ENCODE results near the gene PLB1.

PLB1 gene

DNA sequence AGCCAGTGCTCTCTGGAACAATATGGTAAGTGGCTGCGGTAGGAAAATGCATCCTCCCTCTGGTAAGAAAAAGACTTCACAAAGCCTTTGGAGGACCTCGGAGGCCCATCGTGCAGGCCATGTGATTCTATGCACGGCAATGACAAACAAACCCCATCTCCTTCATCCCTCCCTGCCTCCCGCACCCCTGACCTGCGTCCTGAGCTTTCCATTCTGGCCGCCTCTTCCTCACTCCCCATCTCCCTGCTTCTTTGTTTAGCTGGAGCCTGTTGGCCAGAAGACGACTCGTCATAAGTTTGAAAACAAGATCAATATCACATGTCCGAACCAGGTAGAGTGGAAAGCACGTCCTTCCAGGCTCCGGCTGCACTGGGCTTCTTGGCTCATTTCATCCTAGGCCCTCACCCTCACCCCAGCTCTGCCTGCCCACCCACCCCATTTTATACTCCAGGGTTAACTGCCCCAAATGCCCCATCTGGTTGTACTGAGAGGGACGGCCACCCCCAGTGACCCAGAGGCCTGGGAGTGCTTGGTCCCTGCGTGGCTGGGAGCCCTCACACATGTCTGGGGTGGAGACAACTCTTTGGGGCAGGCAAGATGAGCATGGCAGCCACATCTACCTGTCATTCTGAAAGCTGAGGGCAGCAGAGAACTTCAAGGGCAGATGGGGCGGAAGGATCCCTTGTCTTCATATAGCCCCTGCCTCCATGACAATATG is 94.0 kb downstream of the PLB1 start:
- no peak for DNase-seq (ENCODE audit: low read depth, low spot score)

DNA sequence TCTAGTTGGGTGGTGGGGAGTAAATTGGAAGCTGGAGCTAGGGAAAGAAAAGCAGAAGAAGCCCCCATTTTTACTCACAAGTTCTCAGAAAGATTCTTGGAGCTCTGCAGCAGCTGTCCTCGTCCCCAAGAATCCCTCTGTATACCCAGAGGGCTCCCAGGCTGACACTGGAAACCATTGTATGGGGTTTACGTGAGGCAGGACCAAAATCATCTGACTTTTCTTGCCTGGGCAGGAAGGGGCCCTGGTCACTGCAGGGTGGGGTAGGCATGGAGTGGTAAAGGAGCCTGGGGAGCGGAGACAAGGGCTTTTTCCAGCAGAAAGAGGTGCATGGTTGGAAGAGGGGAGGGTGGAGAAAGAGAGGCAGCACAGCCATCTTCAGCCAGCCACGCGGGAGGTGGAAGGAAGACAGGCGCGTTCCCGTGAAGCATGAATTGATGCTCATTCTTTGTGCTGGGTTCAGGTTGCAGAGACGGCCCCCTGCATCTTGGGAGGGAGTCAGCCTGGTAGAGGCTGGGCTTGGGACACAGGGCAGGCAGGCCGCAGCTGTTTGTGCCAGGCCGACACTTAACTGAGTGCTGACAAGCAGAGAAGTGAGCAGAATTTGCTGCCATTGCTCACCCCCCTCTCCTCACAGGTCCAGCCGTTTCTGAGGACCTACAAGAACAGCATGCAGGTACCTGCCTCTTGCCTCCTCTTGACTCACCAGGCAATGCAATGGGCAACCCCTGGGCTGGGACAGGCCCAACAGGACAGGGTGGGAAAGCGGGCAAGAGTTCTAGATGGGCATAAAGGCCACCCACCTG is 94.8 kb downstream of the PLB1 start:
- no peak for DNase-seq (ENCODE audit: low read depth, low spot score)

DNA sequence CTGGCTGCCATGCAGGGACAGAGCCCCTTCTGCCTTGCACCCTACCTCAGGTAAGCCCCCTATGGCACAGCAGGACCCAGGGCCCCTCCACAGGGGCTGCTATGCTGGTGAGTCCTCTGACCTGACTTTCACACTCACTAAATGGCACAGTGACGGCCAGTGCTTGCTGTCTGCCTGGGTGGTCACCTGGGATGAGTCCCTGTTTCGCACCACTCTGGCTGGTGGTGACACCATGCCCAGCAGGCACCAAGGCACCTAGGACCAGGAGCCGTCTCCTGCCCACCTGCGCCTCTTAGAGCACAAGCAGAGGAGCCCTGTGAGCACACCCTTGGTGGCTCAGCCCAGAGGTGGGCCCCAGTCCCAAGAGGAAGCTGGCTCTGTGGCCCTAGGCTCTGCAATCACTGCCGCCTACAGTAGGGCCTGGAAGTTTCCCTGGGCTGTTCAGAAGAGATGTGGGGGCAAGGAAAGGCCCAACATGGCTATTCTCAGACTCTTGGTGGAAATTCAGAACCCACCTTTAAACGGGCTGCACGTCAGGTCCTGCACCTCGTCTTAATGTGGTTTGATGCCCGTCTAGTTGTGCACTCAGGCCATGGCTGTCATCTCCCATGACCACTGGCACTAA is 96.0 kb downstream of the PLB1 start:
- DNase-seq (ENCODE audit: low read depth, low spot score), result no peak

DNA sequence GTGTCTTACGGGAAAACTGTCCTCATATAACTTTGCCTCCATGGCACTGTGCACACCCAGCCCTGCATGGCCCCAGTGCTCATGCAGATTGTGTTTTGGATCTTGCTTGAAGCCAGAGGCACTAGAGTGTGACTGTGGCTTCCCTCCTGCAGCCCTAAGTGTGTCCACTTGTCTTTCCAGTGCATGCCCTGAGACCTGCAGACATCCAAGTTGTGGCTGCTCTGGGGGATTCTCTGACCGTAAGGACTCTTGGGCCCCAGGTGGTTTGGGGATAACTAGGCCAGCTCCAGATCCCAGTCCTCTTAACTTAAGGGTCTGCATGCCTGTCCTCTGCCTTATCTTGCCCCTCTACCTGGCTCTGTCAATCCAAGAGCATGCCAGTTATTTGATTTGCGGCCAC is 96.6 kb downstream of the PLB1 start:
- no peak for DNase-seq (ENCODE audit: low read depth, low spot score)

DNA sequence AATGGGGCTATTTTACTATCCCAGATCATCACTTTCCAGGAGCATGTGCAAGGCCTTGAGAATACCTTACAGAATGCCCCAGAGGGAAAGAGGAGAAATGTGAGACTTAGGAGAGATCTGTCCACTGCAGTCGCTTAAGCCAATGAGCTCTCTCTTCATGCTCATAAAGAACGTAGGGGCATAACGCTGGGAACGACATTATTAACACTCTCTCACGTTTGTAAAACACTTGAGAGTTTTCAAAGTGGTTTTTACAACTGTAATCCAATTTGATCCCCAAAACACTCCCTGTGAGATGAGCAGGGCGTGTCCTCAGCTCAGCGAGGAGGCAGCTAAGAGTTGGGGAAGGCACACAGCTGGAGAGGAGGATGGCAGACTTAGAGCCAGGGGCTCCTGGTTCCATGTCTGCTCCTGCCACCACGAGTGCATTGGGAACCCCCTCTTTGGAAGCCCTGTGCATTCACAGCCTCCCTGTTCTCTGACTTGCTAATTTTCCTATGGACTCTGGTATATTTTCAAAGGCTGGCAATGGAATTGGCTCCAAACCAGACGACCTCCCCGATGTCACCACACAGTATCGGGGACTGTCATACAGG is 97.4 kb downstream of the PLB1 start:
- DNase-seq (ENCODE audit: low read depth, low spot score), result no peak

DNA sequence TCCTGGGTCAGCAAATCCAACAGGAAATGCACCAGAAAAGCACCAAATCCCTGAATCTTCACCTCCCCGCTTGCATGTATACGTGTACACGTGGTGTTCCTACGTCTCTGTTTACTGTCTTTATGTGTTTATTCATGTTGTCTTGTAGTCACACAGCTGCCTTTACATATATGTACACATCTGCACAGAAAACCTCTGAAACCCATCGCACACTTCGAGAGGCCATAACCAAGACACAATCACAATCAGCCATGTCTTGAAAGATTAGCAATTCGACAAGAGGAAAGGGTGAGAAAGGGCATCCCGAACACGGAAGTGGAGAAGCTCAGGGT is 98.1 kb downstream of the PLB1 start:
- DNase-seq (ENCODE audit: low read depth, low spot score), result no peak

DNA sequence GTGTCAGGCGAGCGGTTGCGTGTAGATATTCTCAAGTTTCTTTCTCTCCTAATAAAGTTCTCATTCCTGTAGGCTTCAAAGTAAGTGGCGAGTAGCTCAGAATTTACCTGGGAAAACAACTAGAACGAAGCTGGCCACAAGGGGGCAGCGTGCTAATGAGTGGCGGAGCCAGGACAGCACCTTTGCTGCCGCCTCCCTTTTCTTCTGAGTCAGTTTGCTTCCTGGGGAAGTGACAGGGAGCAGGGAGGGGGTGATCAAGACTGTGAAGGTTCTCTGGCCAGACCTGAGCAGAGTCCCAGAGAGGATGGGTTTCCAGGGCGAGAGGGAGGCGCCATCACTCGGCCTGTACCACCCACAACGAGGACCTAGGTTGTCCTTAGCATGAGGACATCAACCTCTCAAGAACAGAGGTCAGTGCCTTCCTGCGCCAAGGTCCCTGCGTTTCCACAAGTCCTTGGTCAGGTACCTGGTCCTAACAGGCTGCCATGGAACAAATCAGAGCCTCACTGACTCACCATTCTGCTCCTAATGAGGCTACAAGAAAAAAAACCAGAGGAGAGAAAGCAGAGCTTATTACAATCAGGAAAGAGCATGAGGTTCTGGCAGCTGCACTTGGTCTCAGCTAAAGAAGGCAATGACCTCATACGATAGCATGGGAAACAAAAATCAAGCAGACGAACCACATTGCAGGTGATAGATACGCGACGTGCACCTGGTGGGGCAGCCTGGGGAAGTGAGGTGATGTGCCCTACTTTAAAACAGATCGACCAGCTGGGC is 98.7 kb downstream of the PLB1 start:
- DNase-seq (ENCODE audit: low read depth, low spot score), result peak; percentile 94

DNA sequence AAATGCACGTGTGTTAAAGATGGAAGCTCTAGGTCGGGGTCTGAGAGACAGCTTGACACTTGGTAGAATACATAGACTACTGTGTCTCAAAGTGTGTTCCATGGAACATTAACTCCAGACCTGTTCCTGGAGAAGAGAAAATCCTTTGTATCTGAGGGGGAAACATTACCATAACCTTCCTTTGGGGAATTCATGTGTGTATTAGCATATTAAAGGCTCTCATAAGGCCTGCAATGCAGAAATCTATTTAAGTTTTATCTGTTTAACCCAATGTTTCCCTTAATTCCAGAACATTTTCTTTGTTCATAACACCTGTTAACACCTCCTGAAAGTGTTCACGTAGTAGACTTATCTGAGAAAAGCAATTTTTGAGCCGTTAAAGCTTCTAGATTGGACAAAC is 99.5 kb downstream of the PLB1 start:
- DNase-seq (ENCODE audit: low read depth, low spot score), result no peak

DNA sequence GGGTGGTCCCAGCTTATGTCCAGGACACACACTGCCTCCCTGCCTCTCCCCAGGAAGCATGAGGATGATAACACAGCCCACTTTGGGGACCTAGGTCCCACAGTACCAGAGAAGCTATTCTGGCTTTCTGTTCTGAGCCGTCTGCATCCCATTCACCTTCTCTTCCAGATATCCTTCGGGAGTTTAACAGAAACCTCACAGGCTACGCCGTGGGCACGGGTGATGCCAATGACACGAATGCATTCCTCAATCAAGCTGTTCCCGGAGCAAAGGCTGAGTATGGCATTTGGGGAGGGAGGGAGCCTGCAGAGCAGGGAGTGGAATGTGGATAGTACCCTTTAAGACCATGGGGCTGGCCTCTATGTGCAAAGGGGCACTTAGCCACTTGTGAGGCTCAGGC is 102.6 kb downstream of the PLB1 start:
- DNase-seq (ENCODE audit: low read depth, low spot score), result no peak

DNA sequence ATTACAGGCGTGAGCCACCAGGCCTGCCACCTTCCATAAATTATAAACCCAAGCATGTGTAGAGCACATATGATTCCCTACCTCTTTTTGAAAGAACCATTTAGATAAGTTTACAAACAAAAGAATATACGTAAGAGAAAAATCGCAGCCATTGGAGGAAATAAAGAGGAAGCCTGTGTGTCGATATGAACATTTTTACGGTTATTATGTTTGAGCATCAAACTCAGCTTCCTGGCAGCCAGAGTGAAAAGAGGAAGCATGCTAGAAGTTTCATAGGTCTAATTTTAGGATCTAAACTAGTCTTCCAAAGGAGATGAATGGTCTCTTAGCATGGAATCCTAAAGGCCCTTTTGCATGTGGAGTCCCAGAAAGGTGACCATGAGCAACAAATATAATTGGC is 104.3 kb downstream of the PLB1 start:
- DNase-seq (ENCODE audit: low read depth, low spot score), result no peak

DNA sequence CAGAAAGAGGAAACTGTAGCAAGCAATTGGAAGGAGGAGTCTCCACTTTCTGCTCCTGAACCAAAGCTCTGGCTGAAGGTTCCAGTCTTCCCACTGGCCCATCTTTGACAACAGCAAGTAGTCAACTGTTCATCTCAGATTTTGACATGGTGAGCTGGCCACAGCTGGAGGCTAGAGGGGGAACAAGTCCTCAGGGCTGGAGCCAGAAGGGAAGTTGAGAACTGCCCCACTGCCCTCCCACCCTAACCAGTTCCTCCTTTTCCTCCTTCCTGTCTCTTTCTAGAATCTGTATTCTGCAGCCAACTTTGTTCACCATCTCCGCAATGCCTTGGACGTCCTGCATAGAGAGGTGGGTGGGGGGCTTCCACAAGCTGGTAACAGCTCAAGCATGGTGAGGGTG is 105.8 kb downstream of the PLB1 start:
- no peak for DNase-seq (ENCODE audit: low read depth, low spot score)

DNA sequence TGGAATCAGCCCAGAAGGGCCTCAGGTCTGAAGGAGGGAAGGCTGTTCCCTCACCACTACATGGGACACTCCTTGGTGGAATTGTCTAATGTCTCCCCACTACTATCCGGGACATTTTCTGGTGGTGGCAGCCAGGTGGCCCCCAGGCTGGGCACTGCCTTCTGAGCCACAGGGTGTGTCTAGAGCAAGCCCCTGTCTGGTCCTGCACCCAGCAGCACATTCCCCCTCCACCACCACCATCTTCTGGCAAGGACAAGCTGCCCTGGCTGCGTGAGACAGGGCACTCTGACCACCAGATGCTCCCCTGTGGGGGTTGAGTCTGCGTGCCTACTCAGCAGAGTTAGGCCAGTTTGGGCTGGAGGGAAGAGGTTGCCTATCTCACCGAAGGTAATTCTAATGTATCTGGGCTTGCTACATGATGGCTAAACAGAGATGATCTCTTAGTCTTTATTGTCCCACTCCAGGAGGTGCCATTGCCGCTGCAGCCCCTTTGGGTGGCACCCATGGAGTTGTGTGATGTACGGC is 106.3 kb downstream of the PLB1 start:
- no peak for DNase-seq (ENCODE audit: low read depth, low spot score)

DNA sequence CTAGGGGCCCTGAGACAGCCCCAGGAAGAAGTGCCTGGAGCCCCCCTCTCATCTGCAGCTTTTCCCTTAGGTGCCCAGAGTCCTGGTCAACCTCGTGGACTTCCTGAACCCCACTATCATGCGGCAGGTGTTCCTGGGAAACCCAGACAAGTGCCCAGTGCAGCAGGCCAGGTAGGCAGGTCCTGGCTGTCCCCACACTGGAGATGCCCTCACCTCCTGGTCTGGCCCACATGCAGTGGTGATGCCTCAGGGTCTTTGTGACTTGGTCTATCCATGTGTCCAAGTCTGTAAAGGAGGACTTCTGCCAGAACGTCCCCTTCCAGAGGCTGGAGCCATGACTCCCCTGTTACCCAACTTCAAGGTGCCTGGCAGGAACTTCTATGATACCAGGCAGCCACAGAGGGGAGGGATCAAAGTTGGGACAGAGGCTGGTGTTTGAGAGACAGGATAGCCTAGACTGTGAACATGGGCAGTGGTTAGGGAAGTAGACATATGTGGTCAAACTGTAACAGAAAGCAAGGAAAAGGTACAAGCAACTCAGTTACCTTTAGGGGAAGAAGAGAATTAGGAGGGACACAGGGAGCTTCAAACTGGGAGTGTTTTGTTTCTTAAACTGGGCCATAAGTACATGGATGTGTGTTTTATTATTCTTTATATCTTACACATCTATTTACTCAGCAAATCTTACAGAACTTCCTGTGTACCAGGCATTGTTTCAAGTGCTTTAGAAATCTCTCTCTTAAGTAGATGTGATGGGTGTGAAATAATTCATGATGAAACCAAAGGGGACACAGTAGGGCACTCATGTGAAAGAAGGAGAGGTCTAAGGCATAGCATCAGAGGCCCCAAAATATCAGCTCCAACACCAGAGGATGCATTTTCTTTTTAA is 107.1 kb downstream of the PLB1 start:
- DNase-seq (ENCODE audit: low read depth, low spot score), result no peak

DNA sequence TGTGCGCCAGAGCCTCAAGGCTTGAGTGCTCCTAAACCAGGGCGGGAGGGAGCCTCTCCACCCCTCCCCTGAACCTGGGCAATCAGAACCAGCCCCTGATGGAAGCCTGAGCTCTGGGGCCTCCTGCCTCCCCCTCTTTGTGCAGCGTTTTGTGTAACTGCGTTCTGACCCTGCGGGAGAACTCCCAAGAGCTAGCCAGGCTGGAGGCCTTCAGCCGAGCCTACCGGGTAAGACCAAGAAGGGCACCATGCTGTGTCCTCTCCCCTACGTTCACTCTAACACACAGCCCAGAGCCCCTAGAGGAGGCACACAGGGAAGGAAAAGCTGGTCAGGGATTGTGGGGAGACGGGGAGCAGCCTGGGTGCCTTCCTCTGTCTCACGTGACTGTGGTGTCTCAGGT is 108.0 kb downstream of the PLB1 start:
- DNase-seq (ENCODE audit: low read depth, low spot score), result no peak

DNA sequence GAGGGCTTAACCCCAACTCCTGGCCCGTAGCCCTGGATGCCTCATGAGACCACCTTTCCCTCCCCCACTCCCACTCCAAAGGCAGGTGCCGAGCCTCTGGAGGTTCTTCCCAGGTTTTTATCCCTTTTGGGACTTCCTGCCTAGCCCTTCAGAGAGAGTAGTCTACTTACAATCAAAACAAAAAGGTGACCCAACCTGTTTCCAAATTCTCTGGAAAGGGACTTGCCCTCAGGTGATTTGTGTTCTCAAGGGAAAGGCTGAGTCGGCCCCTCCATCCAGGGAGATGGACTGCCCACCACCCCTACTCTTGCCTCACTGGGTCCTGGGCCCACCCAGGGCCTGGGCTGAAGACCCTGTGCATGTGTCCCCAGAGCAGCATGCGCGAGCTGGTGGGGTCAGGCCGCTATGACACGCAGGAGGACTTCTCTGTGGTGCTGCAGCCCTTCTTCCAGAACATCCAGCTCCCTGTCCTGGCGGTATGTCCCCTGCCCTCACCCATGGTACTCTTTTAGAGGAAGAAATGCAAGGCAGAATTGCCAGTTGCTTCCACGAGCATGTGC is 108.5 kb downstream of the PLB1 start:
- DNase-seq (ENCODE audit: low read depth, low spot score), result peak; percentile 84

DNA sequence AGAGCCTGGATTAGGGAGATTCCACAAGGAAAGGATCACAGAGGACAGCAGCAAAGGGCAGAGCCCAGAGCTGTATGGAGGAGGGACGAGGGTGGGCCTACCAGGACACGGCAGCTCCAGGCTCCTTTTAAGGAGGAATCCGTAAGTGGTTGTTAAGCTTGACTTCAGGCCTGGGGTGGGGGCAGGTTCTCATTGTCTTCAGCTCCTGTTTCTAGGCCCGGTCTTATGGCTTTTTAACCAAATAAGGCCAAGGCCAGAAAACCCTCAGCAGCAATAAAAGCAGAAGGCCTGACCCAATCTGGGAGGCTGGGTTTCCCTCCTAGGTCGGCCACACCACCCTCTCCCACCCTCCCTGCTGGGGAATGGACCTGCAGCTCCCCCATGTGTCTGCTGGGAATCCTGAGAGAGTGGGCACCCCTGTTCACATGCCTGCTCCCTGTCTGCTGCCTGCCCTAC is 111.2 kb downstream of the PLB1 start:
- peak; percentile 96 for DNase-seq (ENCODE audit: low read depth, low spot score)

DNA sequence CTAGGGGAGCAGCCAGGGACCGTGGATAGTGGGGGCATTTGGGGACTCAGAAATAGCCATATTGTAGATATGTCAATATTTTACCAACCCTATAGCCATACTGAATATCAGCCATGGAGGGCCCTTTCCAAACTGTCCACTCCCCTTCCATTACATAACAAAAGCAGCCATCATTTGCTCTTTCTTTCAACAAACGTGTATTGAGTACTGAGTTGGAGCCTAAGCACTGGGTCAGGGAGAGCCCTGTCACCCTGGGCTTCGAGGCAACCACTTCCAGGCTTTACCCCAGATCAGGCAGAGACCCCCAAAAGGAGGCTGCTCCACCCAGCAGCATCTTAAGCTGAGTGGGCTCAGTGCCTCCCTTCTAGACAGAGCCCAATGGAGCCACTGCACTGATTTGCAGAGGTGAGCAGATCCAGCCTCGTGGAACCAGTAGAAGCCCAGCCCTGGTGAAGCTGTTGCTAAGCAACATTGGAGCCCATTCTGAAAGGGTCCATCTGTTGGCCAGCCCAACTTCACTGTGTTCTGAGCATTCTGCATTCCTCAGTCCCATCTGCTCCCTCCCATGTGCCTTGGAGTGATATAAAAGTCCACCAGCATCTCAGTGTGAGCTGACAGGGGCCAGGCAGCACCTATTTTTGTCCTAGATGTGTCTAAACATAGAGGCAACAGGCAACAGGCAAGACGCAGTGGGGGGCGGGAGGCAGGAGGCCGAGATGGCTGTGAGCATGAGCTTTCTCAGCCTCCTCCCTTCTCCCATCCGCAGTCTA is 112.1 kb downstream of the PLB1 start:
- peak; percentile 71 for DNase-seq (ENCODE audit: low read depth, low spot score)

DNA sequence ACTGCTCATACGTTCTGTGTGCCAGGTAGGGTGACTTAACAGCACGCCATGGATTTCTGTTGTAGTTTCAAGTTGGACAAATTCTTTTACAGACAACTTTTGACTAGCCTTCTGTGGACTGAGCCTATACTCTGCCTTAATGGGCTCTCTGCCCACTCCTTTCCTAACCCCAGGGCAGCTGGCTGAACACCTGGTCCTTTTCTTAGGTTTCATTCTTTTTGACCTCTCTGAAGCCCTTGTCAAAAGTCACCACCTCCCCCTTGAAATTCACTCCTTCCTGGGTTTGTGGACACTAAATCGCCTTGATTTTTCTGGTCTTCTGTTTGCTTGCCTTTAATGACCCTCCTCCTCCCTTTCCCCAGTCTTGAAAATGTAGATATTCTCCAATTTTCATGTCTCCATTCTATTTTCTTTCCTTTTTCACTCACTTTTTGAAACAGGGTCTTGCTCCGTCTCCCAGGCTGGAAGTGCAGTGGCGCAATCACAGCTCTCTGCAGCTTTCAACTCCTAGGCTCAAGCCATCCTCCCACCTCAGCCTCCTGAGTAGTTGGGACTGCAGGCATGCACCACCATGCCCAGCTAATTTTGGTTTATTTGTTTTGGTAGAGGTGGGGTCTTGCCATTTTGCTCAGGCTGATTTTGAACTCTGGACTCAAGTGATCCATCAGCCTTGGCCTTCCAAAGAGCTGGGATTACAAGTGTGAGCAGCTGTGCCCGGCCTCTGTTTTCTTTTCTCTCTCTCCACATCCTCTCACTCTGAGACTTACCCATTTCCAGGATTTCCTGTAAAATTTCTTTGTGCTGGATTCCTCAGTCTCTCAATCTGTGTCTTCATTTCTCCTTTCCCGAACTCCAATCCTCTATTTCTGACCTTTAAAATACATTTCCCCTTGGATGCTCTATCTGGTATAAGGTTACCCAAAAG is 112.9 kb downstream of the PLB1 start:
- DNase-seq (ENCODE audit: low read depth, low spot score), result no peak

All from ELF-1 (cell line).